ENCODE measurements around the gene KLF1.
A peak's percentile ranks its signal among the peaks of the same experiment; 100 is the strongest.

The KLF1 gene

GRCh38 chr19:12913011-12913561 lies 26.1 kb upstream of the KLF1 start:
- TF ChIP-seq, protein P1, sequence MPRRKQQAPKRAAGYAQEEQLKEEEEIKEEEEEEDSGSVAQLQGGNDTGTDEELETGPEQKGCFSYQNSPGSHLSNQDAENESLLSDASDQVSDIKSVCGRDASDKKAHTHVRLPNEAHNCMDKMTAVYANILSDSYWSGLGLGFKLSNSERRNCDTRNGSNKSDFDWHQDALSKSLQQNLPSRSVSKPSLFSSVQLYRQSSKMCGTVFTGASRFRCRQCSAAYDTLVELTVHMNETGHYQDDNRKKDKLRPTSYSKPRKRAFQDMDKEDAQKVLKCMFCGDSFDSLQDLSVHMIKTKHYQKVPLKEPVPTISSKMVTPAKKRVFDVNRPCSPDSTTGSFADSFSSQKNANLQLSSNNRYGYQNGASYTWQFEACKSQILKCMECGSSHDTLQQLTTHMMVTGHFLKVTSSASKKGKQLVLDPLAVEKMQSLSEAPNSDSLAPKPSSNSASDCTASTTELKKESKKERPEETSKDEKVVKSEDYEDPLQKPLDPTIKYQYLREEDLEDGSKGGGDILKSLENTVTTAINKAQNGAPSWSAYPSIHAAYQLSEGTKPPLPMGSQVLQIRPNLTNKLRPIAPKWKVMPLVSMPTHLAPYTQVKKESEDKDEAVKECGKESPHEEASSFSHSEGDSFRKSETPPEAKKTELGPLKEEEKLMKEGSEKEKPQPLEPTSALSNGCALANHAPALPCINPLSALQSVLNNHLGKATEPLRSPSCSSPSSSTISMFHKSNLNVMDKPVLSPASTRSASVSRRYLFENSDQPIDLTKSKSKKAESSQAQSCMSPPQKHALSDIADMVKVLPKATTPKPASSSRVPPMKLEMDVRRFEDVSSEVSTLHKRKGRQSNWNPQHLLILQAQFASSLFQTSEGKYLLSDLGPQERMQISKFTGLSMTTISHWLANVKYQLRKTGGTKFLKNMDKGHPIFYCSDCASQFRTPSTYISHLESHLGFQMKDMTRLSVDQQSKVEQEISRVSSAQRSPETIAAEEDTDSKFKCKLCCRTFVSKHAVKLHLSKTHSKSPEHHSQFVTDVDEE (CRISPR knock-in tag; IDR thresholded peaks at IDR 0.05) = peak; percentile 63; the same call in 1 of the 2 replicates
- TF ChIP-seq ZNF565 (CRISPR knock-in tag; conservative IDR thresholded peaks at IDR 0.05; ENCODE audit: low read depth) = no peak
- TF ChIP-seq ZNF70 (CRISPR knock-in tag; IDR thresholded peaks at IDR 0.05) = 0 out of 2 replicates have a peak, but pooled peaks have one; percentile 13
- peak; percentile 73 for ATAC-seq

DNA sequence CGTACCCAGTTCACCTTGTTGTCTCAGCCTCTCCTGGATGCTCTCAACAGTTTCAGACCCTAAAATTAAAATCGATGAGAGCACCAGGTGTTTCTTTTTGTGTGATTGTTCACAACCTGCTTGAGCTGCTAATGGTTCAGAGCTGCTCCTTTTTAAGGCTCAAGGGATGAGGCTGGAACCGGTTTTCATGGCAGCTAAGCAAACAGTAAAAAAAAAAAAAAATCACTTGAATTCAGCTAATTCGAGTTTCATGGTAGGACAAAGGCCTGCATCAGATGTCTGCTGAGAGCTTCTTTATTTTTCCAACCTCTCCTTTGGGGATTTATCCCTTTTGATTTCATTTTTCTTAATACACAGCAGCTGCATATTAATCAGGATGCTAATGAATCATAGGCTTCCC lies 25.6 kb upstream of the KLF1 start:
- ATAC-seq = no peak; the same call in 2 of the 3 replicates
- TF ChIP-seq, protein P2, sequence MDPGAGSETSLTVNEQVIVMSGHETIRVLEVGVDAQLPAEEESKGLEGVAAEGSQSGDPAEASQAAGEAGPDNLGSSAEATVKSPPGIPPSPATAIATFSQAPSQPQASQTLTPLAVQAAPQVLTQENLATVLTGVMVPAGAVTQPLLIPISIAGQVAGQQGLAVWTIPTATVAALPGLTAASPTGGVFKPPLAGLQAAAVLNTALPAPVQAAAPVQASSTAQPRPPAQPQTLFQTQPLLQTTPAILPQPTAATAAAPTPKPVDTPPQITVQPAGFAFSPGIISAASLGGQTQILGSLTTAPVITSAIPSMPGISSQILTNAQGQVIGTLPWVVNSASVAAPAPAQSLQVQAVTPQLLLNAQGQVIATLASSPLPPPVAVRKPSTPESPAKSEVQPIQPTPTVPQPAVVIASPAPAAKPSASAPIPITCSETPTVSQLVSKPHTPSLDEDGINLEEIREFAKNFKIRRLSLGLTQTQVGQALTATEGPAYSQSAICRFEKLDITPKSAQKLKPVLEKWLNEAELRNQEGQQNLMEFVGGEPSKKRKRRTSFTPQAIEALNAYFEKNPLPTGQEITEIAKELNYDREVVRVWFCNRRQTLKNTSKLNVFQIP (CRISPR knock-in tag; IDR thresholded peaks at IDR 0.05; ENCODE audit: borderline replicate concordance, low read depth) = no peak
- TF ChIP-seq ZFP30 (CRISPR knock-in tag; IDR thresholded peaks at IDR 0.05) = no peak
- TF ChIP-seq PATZ1 (CRISPR knock-in tag; IDR thresholded peaks at IDR 0.05; ENCODE audit: borderline replicate concordance) = no peak
- TF ChIP-seq ZNF565 (CRISPR knock-in tag; conservative IDR thresholded peaks at IDR 0.05; ENCODE audit: low read depth) = no peak
- TF ChIP-seq, protein P1 (CRISPR knock-in tag; IDR thresholded peaks at IDR 0.05) = no peak
- no peak for TF ChIP-seq ARNTL (CRISPR knock-in tag; IDR thresholded peaks at IDR 0.05; ENCODE audit: borderline replicate concordance, low read depth)
- no peak for TF ChIP-seq ESRRG (CRISPR knock-in tag; IDR thresholded peaks at IDR 0.05)
- TF ChIP-seq BACH2 (CRISPR knock-in tag; IDR thresholded peaks at IDR 0.05; ENCODE audit: borderline replicate concordance) = no peak
- TF ChIP-seq RARB (CRISPR knock-in tag; IDR thresholded peaks at IDR 0.05) = no peak

DNA sequence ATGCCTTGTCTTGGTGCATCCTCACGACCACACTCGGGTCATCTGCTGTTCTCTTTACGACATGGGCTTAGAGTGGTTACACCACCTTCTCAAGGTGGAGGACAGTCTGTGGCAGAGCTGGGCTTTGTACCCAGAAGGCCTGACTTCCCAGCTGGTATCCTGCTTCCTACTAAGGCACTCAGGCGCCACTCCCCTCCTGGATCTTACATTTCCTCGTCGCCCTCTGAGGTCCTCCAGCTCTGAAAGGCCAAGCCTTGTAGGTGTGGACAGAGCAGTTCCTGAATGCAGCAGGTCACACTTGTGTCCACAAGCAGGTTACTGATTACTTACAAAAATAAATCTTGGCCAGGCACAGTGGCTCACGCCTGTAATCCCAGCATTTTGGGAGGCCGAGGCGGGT lies 20.2 kb upstream of the KLF1 start:
- no peak for ATAC-seq
- TF ChIP-seq, protein P2 (CRISPR knock-in tag; IDR thresholded peaks at IDR 0.05; ENCODE audit: borderline replicate concordance, low read depth) = no peak
- TF ChIP-seq ZC3H10 (CRISPR knock-in tag; IDR thresholded peaks at IDR 0.05) (no peak), ZFP30 (CRISPR knock-in tag; IDR thresholded peaks at IDR 0.05) (no peak), ISL1 (CRISPR knock-in tag; IDR thresholded peaks at IDR 0.05) (no peak), GLIS3 (CRISPR knock-in tag; IDR thresholded peaks at IDR 0.05) (no peak), TCF4 (CRISPR knock-in tag; IDR thresholded peaks at IDR 0.05; ENCODE audit: borderline replicate concordance) (no peak), CSDC2 (CRISPR knock-in tag; IDR thresholded peaks at IDR 0.05) (no peak), CSRNP3 (CRISPR knock-in tag; IDR thresholded peaks at IDR 0.05) (no peak), ESRRG (CRISPR knock-in tag; IDR thresholded peaks at IDR 0.05) (no peak), SNAI2 (CRISPR knock-in tag; IDR thresholded peaks at IDR 0.05) (no peak), BACH2 (CRISPR knock-in tag; IDR thresholded peaks at IDR 0.05; ENCODE audit: borderline replicate concordance) (no peak), ARNTL (CRISPR knock-in tag; IDR thresholded peaks at IDR 0.05; ENCODE audit: borderline replicate concordance, low read depth) (no peak), OSR1 (CRISPR knock-in tag; IDR thresholded peaks at IDR 0.05) (no peak), PPARA (CRISPR knock-in tag; IDR thresholded peaks at IDR 0.05; ENCODE audit: borderline replicate concordance) (no peak), RARB (CRISPR knock-in tag; IDR thresholded peaks at IDR 0.05) (no peak)
- TF ChIP-seq, protein P3, sequence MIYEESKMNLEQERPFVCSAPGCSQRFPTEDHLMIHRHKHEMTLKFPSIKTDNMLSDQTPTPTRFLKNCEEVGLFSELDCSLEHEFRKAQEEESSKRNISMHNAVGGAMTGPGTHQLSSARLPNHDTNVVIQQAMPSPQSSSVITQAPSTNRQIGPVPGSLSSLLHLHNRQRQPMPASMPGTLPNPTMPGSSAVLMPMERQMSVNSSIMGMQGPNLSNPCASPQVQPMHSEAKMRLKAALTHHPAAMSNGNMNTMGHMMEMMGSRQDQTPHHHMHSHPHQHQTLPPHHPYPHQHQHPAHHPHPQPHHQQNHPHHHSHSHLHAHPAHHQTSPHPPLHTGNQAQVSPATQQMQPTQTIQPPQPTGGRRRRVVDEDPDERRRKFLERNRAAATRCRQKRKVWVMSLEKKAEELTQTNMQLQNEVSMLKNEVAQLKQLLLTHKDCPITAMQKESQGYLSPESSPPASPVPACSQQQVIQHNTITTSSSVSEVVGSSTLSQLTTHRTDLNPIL (CRISPR knock-in tag; IDR thresholded peaks at IDR 0.05; ENCODE audit: low read depth) = no peak
